ENCODE results near the gene LUZP4.
"Not testable (repeated sequence)": the region's sequence is repeated elsewhere in the genome, so short reads cannot be mapped to it uniquely, and the experiment has no call there.

LUZP4 gene

DNA sequence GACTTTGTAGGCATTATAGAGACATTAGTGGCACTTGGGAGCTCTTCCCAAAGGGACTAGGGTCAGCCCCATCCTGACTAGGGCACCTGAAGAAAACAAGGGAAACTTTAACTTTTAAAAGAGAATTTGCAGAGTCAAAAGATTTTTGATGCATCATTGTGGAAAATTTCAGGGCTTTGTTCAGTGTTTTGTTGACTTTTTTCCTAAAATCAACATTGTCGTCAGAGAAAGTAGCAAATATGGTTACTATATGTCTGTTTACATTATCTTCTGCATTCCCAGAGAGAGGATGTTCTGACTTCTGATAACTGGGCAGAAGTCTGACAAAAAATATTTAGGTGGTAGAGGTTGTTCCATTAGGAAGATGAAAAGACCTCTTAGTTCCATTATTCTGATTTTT, 51.9 kb downstream of the LUZP4 start:
- Histone ChIP-seq H3K4ac (ENCODE audit: low read depth in 1 of 2, low read length in 2 of 2) (no peak overlapping the region), H3K9ac (ENCODE audit: low read length) (no peak overlapping the region), H2BK12ac (ENCODE audit: low read length in 2 of 2) (no peak overlapping the region), H3K9me3 (ENCODE audit: control insufficient read depth, low read length) (no peaks in the 10 kb centered on the region), H4K91ac (ENCODE audit: low read length) (no peak overlapping the region), H3K27ac (ENCODE audit: low read length, poor library complexity, severe bottlenecking) (no peak overlapping the region), H3K36me3 (ENCODE audit: control insufficient read depth in 1 of 2, insufficient read depth in 2 of 2, low read depth in 1 of 2, low read length in 2 of 2) (no peaks in the 10 kb centered on the region), H4K8ac (ENCODE audit: low read length) (no peak overlapping the region), H3K4me3 (ENCODE audit: insufficient read depth in 1 of 2, low read depth in 1 of 2, low read length in 2 of 2) (no peak overlapping the region), H3K79me1 (replicated peaks; ENCODE audit: low read length, poor library complexity, severe bottlenecking) (no peaks in the 10 kb centered on the region), H3K4me2 (ENCODE audit: low read length, poor library complexity, severe bottlenecking) (no peak overlapping the region), H3K4me1 (ENCODE audit: control insufficient read depth, insufficient read depth, low read depth, low read length) (no peaks in the 10 kb centered on the region), H3K27me3 (ENCODE audit: control insufficient read depth in 1 of 2, insufficient read depth in 1 of 2, low read length in 2 of 2) (peaks cover 0 to 23% of the 10 kb centered on the region in 2 experiments), H2AFZ (ENCODE audit: low read depth, low read length) (no peak overlapping the region), H2BK120ac (ENCODE audit: low read depth, low read length) (no peak overlapping the region), H3K23ac (ENCODE audit: low read length in 2 of 2) (no peak overlapping the region), H2BK5ac (ENCODE audit: low read depth, low read length, poor library complexity, severe bottlenecking) (no peak overlapping the region), H3K14ac (ENCODE audit: low read length in 2 of 2) (no peak overlapping the region), H2AK5ac (ENCODE audit: low read length, severe bottlenecking) (no peak overlapping the region), H2BK15ac (ENCODE audit: low read depth, poor library complexity, severe bottlenecking) (no peak overlapping the region), H3K18ac (ENCODE audit: low read depth in 1 of 2, low read length in 2 of 2) (no peak overlapping the region)
- no peak for DNase-seq
- no CpG with 5 or more reads among the region's 1 CpG for WGBS

- H2BK5ac ChIP-seq (ENCODE audit: low read depth, low read length, poor library complexity, severe bottlenecking): no peak overlapping the region
- WGBS: 0% methylated on average over 2 of the region's 3 CpGs
- H3K79me1 ChIP-seq (replicated peaks; ENCODE audit: low read length, poor library complexity, severe bottlenecking): no peaks in the 10 kb centered on the region
- peak overlapping the region; percentile 34 to 43 for H3K18ac ChIP-seq (ENCODE audit: low read depth in 1 of 2, low read length in 2 of 2)
- H3K4me3 ChIP-seq (ENCODE audit: insufficient read depth in 1 of 2, low read depth in 1 of 2, low read length in 2 of 2): no peak overlapping the region
- H2AFZ ChIP-seq (ENCODE audit: low read depth, low read length): no peak overlapping the region
- no peak overlapping the region for H2BK120ac ChIP-seq (ENCODE audit: low read depth, low read length)
- H3K4me2 ChIP-seq (ENCODE audit: low read length, poor library complexity, severe bottlenecking): no peak overlapping the region
- H4K8ac ChIP-seq (ENCODE audit: low read length): no peak overlapping the region
- H3K27me3 ChIP-seq (ENCODE audit: control insufficient read depth in 1 of 2, insufficient read depth in 1 of 2, low read length in 2 of 2): peaks cover 0 to 31% of the 10 kb centered on the region in 2 experiments
- no peaks in the 10 kb centered on the region for H3K4me1 ChIP-seq (ENCODE audit: control insufficient read depth, insufficient read depth, low read depth, low read length)
- H2AK5ac ChIP-seq (ENCODE audit: low read length, severe bottlenecking): no peak overlapping the region
- H3K27ac ChIP-seq (ENCODE audit: low read length, poor library complexity, severe bottlenecking): peak overlapping the region; percentile 94
- no peak overlapping the region for H3K14ac ChIP-seq (ENCODE audit: low read length in 2 of 2)
- no peak overlapping the region for H2BK15ac ChIP-seq (ENCODE audit: low read depth, poor library complexity, severe bottlenecking)
- no peak overlapping the region for H3K4ac ChIP-seq (ENCODE audit: low read depth in 1 of 2, low read length in 2 of 2)
- DNase-seq: peak; percentile 97
- no peak overlapping the region for H3K23ac ChIP-seq (ENCODE audit: low read length in 2 of 2)
- no peaks in the 10 kb centered on the region for H3K36me3 ChIP-seq (ENCODE audit: control insufficient read depth in 1 of 2, insufficient read depth in 2 of 2, low read depth in 1 of 2, low read length in 2 of 2)
- H3K9ac ChIP-seq (ENCODE audit: low read length): peak overlapping the region; percentile 70
- H4K91ac ChIP-seq (ENCODE audit: low read length): no peak overlapping the region
- H3K9me3 ChIP-seq (ENCODE audit: control insufficient read depth, low read length): no peaks in the 10 kb centered on the region
- peak overlapping the region in 1 of 2 experiments; percentile 77 for H2BK12ac ChIP-seq (ENCODE audit: low read length in 2 of 2)
Observed at GRCh38 chrX:115344885-115345614, 55.5 kb downstream of the LUZP4 start.

- Histone ChIP-seq H3K4me1 (ENCODE audit: control insufficient read depth, insufficient read depth, low read depth, low read length) (no peaks in the 10 kb centered on the region), H3K36me3 (ENCODE audit: control insufficient read depth in 1 of 2, insufficient read depth in 2 of 2, low read depth in 1 of 2, low read length in 2 of 2) (no peaks in the 10 kb centered on the region), H2BK15ac (ENCODE audit: low read depth, poor library complexity, severe bottlenecking) (no peak overlapping the region), H3K27me3 (ENCODE audit: control insufficient read depth in 1 of 2, insufficient read depth in 1 of 2, low read length in 2 of 2) (peaks cover 0 to 33% of the 10 kb centered on the region in 2 experiments), H2AFZ (ENCODE audit: low read depth, low read length) (no peak overlapping the region), H4K8ac (ENCODE audit: low read length) (no peak overlapping the region), H2BK120ac (ENCODE audit: low read depth, low read length) (peak overlapping the region; percentile 61), H3K23ac (ENCODE audit: low read length in 2 of 2) (no peak overlapping the region), H3K18ac (ENCODE audit: low read depth in 1 of 2, low read length in 2 of 2) (peak overlapping the region in 1 of 2 experiments; percentile 33), H3K9ac (ENCODE audit: low read length) (peak overlapping the region; percentile 42), H2AK5ac (ENCODE audit: low read length, severe bottlenecking) (no peak overlapping the region), H3K14ac (ENCODE audit: low read length in 2 of 2) (no peak overlapping the region), H3K4me3 (ENCODE audit: insufficient read depth in 1 of 2, low read depth in 1 of 2, low read length in 2 of 2) (peak overlapping the region in 1 of 2 experiments; percentile 51), H3K79me1 (replicated peaks; ENCODE audit: low read length, poor library complexity, severe bottlenecking) (no peaks in the 10 kb centered on the region), H3K4ac (ENCODE audit: low read depth in 1 of 2, low read length in 2 of 2) (no peak overlapping the region), H3K27ac (ENCODE audit: low read length, poor library complexity, severe bottlenecking) (peak overlapping the region; percentile 78), H3K9me3 (ENCODE audit: control insufficient read depth, low read length) (no peaks in the 10 kb centered on the region), H4K91ac (ENCODE audit: low read length) (no peak overlapping the region), H2BK5ac (ENCODE audit: low read depth, low read length, poor library complexity, severe bottlenecking) (no peak overlapping the region), H3K4me2 (ENCODE audit: low read length, poor library complexity, severe bottlenecking) (no peak overlapping the region), H2BK12ac (ENCODE audit: low read length in 2 of 2) (no peak overlapping the region)
- DNase-seq: peak; percentile 63
- WGBS: 33% methylated on average over 1 of the region's 3 CpGs
Observed at GRCh38 chrX:115345615-115346014, 56.1 kb downstream of the LUZP4 start.

DNA sequence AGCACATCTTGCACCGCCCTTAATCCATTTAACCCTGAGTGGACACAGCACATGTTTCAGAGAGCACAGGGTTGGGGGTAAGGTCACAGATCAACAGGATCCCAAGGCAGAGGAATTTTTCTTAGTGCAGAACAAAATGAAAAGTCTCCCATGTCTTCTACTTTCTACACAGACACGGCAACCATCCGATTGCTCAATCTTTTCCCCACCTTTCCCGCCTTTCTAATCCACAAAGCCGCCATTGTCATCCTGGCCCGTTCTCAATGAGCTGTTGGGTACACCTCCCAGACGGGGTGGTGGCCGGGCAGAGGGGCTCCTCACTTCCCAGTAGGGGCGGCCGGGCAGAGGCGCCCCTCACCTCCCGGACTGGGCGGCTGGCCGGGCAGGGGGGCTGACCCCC, 57.2 kb downstream of the LUZP4 start:
- H2AFZ ChIP-seq (ENCODE audit: low read depth, low read length); H3K4me2 ChIP-seq (ENCODE audit: low read length, poor library complexity, severe bottlenecking); H4K91ac ChIP-seq (ENCODE audit: low read length); H3K4me1 ChIP-seq (ENCODE audit: control insufficient read depth, insufficient read depth, low read depth, low read length); H2BK5ac ChIP-seq (ENCODE audit: low read depth, low read length, poor library complexity, severe bottlenecking); H3K4ac ChIP-seq (ENCODE audit: low read depth in 1 of 2, low read length in 2 of 2); H3K23ac ChIP-seq (ENCODE audit: low read length in 2 of 2); H3K9me3 ChIP-seq (ENCODE audit: control insufficient read depth, low read length); H4K8ac ChIP-seq (ENCODE audit: low read length); H2BK120ac ChIP-seq (ENCODE audit: low read depth, low read length); H3K36me3 ChIP-seq (ENCODE audit: control insufficient read depth in 1 of 2, insufficient read depth in 2 of 2, low read depth in 1 of 2, low read length in 2 of 2); H2BK12ac ChIP-seq (ENCODE audit: low read length in 2 of 2); H3K14ac ChIP-seq (ENCODE audit: low read length in 2 of 2); DNase-seq; H3K18ac ChIP-seq (ENCODE audit: low read depth in 1 of 2, low read length in 2 of 2); H3K9ac ChIP-seq (ENCODE audit: low read length); H2BK15ac ChIP-seq (ENCODE audit: low read depth, poor library complexity, severe bottlenecking); H3K27ac ChIP-seq (ENCODE audit: low read length, poor library complexity, severe bottlenecking); H3K4me3 ChIP-seq (ENCODE audit: insufficient read depth in 1 of 2, low read depth in 1 of 2, low read length in 2 of 2); H3K79me1 ChIP-seq (replicated peaks; ENCODE audit: low read length, poor library complexity, severe bottlenecking); H2AK5ac ChIP-seq (ENCODE audit: low read length, severe bottlenecking): not testable (repeated sequence)
- H3K27me3 ChIP-seq (ENCODE audit: control insufficient read depth in 1 of 2, insufficient read depth in 1 of 2, low read length in 2 of 2): peaks cover 0 to 32% of the 10 kb centered on the region in 2 experiments
- no CpG with 5 or more reads among the region's 14 CpGs for WGBS
